OCI-LY7 (cell line): ENCODE measurements around the gene ZNF160. TPM values are rescaled to one million over a fixed set of nuclear protein-coding genes. Genes with fewer than 3 reads are reported as not detected.

Experiments
- BruUV-seq: library from RNA; stranded (reverse); fragments of 400-500 nt; replicated peaks from 2 replicates; lab custom pipeline; 2021; lab: Mats Ljungman, UMichigan
- CTCF ChIA-PET: fragments of 300-600 bp; sonication (Branson Sonifier 250); formaldehyde crosslinking; loops from one replicate; lab custom pipeline; 2022; ENCODE audit warnings: antibody characterized with exemption; ENCODE audit not compliant: unreplicated experiment; lab: Charles Lee
- POLR2A ChIA-PET: fragments of 300-600 bp; sonication (Branson Sonifier 250); formaldehyde crosslinking; loops from one replicate; lab custom pipeline; 2022; ENCODE audit warnings: antibody characterized with exemption; lab: Charles Lee
- DNase-seq: peaks from one replicate; pipeline ENCODE4 v3.0.0-alpha.2; 2015; ENCODE audit warnings: low spot score
- H2AFZ ChIP-seq: fragments of 200-600 bp; sonication (generic), shearing (Covaris generic); 2 replicates; pipeline ENCODE4 v1.6.1; 2014; ENCODE audit warnings: mild to moderate bottlenecking, antibody characterized with exemption, low read length, moderate library complexity
- H3K27ac ChIP-seq: fragments of 200-600 bp; sonication (generic); 2 replicates; pipeline ENCODE4 v1.5.1; 2014; ENCODE audit warnings: mixed run types, low read depth, mild to moderate bottlenecking, moderate library complexity, low read length, inconsistent platforms; ENCODE audit not compliant: poor library complexity, severe bottlenecking
- H3K36me3 ChIP-seq: fragments of 200-600 bp; sonication (generic); 2 replicates; pipeline ENCODE4 v1.6.1; 2014; ENCODE audit warnings: mild to moderate bottlenecking, antibody characterized with exemption, low read length, moderate library complexity, mixed read lengths; ENCODE audit not compliant: insufficient read depth
- H3K4me1 ChIP-seq: fragments of 200-600 bp; sonication (generic); 2 replicates; pipeline ENCODE4 v1.5.1; 2014; ENCODE audit warnings: mild to moderate bottlenecking, low read length; ENCODE audit not compliant: insufficient read depth, poor library complexity, severe bottlenecking
- H3K4me2 ChIP-seq: fragments of 200-600 bp; sonication (generic); 2 replicates; pipeline ENCODE4 v1.6.1; 2014; ENCODE audit warnings: mild to moderate bottlenecking, low read length
- H3K4me3 ChIP-seq: fragments of 200-600 bp; sonication (generic); 2 replicates; pipeline ENCODE4 v1.5.1; 2014; ENCODE audit warnings: mild to moderate bottlenecking, low read depth, low read length; ENCODE audit not compliant: poor library complexity, severe bottlenecking
- H3K79me2 ChIP-seq: fragments of 200-600 bp; sonication (generic); 2 replicates; pipeline ENCODE4 v1.6.1; 2016; ENCODE audit warnings: low read depth, mild to moderate bottlenecking, low read length, moderate library complexity, mixed read lengths; ENCODE audit not compliant: insufficient read depth
- H3K9me2 ChIP-seq: fragments of 200-600 bp; sonication (generic); 2 replicates; pipeline ENCODE4 v1.6.1; 2016; ENCODE audit warnings: mild to moderate bottlenecking, low read length, mixed read lengths; ENCODE audit not compliant: insufficient read depth
- H3K9me3 ChIP-seq: fragments of 200-600 bp; sonication (generic); 2 replicates; pipeline ENCODE4 v1.6.1; 2014; ENCODE audit warnings: mild to moderate bottlenecking, mixed run types, low read length, mixed read lengths
- H4K20me1 ChIP-seq: fragments of 200-600 bp; sonication (generic); 2 replicates; pipeline ENCODE4 v1.6.1; 2014; ENCODE audit warnings: mild to moderate bottlenecking, antibody characterized with exemption, low read length, moderate library complexity, mixed read lengths; ENCODE audit not compliant: insufficient read depth
- EZH2phosphoT487 ChIP-seq: fragments of 200-600 bp; sonication (generic); IDR thresholded peaks from 2 replicates; pipeline ENCODE4 v1.6.1; 2018; ENCODE audit warnings: low read depth, borderline replicate concordance, mild to moderate bottlenecking, mixed run types, antibody characterized with exemption, low read length, moderate library complexity, mixed read lengths
- intact Hi-C: fragments of 100-400 bp; cut with micrococcal nuclease; formaldehyde crosslinking; loops from one replicate; pipeline ENCODE4 v1.10.0; 2022; ENCODE audit not compliant: unreplicated experiment
- total RNA-seq, 2 experiments: library from RNA; depleted of rRNA in 1 of 2; stranded (reverse); fragments of >200 nt in 1 of 2; shearing (Covaris generic) in 1 of 2; gene quantifications; 2 replicates each; pipeline ENCODE4 v1.2.3, GENCODE V29; 2014 to 2022
- TF ChIP-seq, protein P1 (sequence below): fragments of 200-600 bp; sonication (generic); conservative IDR thresholded peaks from 2 replicates; pipeline ENCODE4 v1.5.1; 2014; ENCODE audit warnings: mild to moderate bottlenecking, antibody characterized with exemption, low read length, moderate library complexity, mixed read lengths

Gene ZNF160
- total RNA-seq, 2 experiments from 2014 or later, result 18.8 to 35.5 TPM

GRCh38 chr19:53092723-53093122 is 10.5 kb downstream of the ZNF160 start:
- POLR2A ChIA-PET, result no interaction called here
- intact Hi-C loops, result no loop called here
- Histone ChIP-seq H3K27ac (no peak overlapping the region), H3K79me2 (peaks cover 5% of the 10 kb centered on the region; the same call in 1 of the 2 replicates), H4K20me1 (no peaks in the 10 kb centered on the region), H3K9me3 (no peaks in the 10 kb centered on the region), H3K4me2 (no peak overlapping the region), H3K4me3 (no peak overlapping the region), H2AFZ (no peak overlapping the region), H3K4me1 (no peaks in the 10 kb centered on the region), H3K9me2 (no peaks in the 10 kb centered on the region), H3K36me3 (peaks cover 73% of the 10 kb centered on the region)
- no peak for DNase-seq
- no TSS peak for BruUV-seq
- TF ChIP-seq, protein P1, sequence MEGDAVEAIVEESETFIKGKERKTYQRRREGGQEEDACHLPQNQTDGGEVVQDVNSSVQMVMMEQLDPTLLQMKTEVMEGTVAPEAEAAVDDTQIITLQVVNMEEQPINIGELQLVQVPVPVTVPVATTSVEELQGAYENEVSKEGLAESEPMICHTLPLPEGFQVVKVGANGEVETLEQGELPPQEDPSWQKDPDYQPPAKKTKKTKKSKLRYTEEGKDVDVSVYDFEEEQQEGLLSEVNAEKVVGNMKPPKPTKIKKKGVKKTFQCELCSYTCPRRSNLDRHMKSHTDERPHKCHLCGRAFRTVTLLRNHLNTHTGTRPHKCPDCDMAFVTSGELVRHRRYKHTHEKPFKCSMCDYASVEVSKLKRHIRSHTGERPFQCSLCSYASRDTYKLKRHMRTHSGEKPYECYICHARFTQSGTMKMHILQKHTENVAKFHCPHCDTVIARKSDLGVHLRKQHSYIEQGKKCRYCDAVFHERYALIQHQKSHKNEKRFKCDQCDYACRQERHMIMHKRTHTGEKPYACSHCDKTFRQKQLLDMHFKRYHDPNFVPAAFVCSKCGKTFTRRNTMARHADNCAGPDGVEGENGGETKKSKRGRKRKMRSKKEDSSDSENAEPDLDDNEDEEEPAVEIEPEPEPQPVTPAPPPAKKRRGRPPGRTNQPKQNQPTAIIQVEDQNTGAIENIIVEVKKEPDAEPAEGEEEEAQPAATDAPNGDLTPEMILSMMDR, result no peak
- no peak for TF ChIP-seq EZH2phosphoT487
- CTCF ChIA-PET, result no interaction called here

GRCh38 chr19:53091413-53092254 is 11.6 kb downstream of the ZNF160 start:
- POLR2A ChIA-PET, result no interaction called here
- Histone ChIP-seq H4K20me1 (no peaks in the 10 kb centered on the region), H3K4me1 (no peaks in the 10 kb centered on the region), H2AFZ (no peak overlapping the region), H3K27ac (no peak overlapping the region), H3K4me3 (no peak overlapping the region), H3K9me3 (no peaks in the 10 kb centered on the region), H3K4me2 (no peak overlapping the region), H3K36me3 (peaks cover 74% of the 10 kb centered on the region), H3K79me2 (peaks cover 5% of the 10 kb centered on the region; the same call in 1 of the 2 replicates), H3K9me2 (no peaks in the 10 kb centered on the region)
- TF ChIP-seq, protein P1, result no peak
- no peak for TF ChIP-seq EZH2phosphoT487
- DNase-seq, result no peak
- CTCF ChIA-PET, result no interaction called here
- no TSS peak for BruUV-seq
- intact Hi-C loops, result no loop called here

DNA sequence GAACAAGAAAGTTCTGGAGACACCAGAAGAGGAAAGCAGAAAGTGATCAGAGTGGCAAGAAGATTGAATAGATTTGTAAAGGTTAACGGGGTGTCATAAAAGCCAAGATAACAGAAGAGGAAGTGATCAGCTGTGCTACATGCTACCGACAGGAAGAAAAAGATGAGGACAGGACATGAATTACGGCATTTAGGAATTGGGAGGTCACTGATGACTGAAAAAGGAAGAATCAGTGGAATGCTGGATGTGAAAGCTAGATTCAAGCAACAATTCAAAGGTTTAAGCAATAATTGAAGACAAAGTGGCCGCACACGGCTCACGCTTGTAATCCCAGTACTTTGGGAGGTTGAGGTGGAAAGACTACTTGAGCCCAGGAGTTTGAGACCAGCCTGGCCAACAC is 15.1 kb downstream of the ZNF160 start:
- no peak overlapping the region for H3K4me2 ChIP-seq
- BruUV-seq, result no TSS peak
- no peaks in the 10 kb centered on the region for H4K20me1 ChIP-seq
- no peak overlapping the region for H2AFZ ChIP-seq
- H3K9me2 ChIP-seq, result no peaks in the 10 kb centered on the region
- no peaks in the 10 kb centered on the region for H3K9me3 ChIP-seq
- no peaks in the 10 kb centered on the region for H3K79me2 ChIP-seq
- peaks cover 88% of the 10 kb centered on the region for H3K36me3 ChIP-seq
- DNase-seq, result no peak
- no peak overlapping the region for H3K4me3 ChIP-seq
- CTCF ChIA-PET, result no interaction called here
- POLR2A ChIA-PET, result no interaction called here
- TF ChIP-seq EZH2phosphoT487, result no peak
- TF ChIP-seq, protein P1, result no peak
- no peaks in the 10 kb centered on the region for H3K4me1 ChIP-seq
- intact Hi-C loops, result no loop called here
- H3K27ac ChIP-seq, result no peak overlapping the region
